A549 (cell line): ENCODE results near the gene CDKN1C.

Source experiments
- CTCF ChIP-seq: fragments of >200 bp; sonication (Bioruptor Twin); formaldehyde crosslinking; IDR thresholded peaks from 3 replicates; pipeline ENCODE4 v1.5.1; 2016
- HOXA7 ChIP-seq: fragments of 250-450 bp; sonication (Bioruptor Pico); IDR thresholded peaks from 2 replicates; pipeline ENCODE4 v1.5.0; 2020; ENCODE audit warnings: mild to moderate bottlenecking, moderate library complexity
- MAX ChIP-seq: IDR thresholded peaks from 2 replicates; pipeline ENCODE4 v1.6.1; 2012
- POLR2A ChIP-seq: IDR thresholded peaks from 2 replicates; pipeline ENCODE4 v1.6.1; 2012; ENCODE audit warnings: mild to moderate bottlenecking, low read length
- RNF2 ChIP-seq: fragments of 200-600 bp; sonication (generic); IDR thresholded peaks from 2 replicates; pipeline ENCODE4 v1.6.1; 2016; ENCODE audit warnings: low read depth, mild to moderate bottlenecking, antibody characterized with exemption, moderate library complexity, borderline replicate concordance

- no peak for TF ChIP-seq CTCF
- TF ChIP-seq HOXA7 (CRISPR knock-in tag) = no peak
- TF ChIP-seq MAX = no peak
- TF ChIP-seq POLR2A = no peak
- TF ChIP-seq RNF2 = no peak
These were observed 25.9 kb downstream of the CDKN1C start for GRCh38 chr11:2859699-2860037.
